GM20000 (cell line): Measurements from ENCODE around the gene STIM1.

Experiments
- DNase-seq: peaks from one replicate; pipeline ENCODE4 v3.0.0; 2012; ENCODE audit warnings: low spot score
- TF ChIP-seq, protein P1 (sequence below): IDR thresholded peaks from 2 replicates; pipeline ENCODE4 v1.5.1; 2012; ENCODE audit warnings: mild to moderate bottlenecking, control low read depth; ENCODE audit errors: extremely low read depth, missing control alignments

The STIM1 gene

DNA sequence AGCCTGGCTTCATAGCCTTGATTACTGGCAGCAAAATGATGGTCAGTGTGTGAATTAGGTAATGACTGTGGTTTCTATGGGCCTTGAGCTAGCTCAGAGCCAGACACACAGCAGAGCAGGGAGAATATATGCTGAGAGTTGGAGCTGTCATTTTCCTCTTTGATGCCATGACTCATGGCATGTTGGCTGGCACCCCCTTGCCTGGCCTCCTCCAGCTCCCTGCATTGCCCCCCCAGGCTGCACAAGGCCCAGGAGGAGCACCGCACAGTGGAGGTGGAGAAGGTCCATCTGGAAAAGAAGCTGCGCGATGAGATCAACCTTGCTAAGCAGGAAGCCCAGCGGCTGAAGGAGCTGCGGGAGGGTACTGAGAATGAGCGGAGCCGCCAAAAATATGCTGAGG is 218.8 kb downstream of the STIM1 start:
- DNase-seq: no peak
- TF ChIP-seq, protein P1, sequence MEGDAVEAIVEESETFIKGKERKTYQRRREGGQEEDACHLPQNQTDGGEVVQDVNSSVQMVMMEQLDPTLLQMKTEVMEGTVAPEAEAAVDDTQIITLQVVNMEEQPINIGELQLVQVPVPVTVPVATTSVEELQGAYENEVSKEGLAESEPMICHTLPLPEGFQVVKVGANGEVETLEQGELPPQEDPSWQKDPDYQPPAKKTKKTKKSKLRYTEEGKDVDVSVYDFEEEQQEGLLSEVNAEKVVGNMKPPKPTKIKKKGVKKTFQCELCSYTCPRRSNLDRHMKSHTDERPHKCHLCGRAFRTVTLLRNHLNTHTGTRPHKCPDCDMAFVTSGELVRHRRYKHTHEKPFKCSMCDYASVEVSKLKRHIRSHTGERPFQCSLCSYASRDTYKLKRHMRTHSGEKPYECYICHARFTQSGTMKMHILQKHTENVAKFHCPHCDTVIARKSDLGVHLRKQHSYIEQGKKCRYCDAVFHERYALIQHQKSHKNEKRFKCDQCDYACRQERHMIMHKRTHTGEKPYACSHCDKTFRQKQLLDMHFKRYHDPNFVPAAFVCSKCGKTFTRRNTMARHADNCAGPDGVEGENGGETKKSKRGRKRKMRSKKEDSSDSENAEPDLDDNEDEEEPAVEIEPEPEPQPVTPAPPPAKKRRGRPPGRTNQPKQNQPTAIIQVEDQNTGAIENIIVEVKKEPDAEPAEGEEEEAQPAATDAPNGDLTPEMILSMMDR: no peak

DNA sequence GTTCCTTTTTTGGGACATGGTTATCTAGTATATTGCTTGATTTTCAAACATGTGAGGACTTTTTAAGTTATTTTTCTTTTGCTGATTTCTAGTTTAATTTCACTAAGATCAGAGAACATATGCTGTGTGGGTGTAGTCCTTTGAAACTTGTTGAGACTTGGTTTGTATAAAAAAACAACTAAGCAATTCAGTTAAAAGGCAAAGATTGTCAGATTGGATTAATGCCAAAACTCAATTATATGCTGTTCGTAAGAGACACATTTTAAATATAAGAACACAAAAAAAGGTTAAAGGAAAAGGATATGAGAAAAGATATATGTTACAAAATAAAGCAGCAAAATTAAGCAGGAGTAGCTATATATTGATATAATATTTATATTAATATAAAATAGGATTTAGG is 221.3 kb downstream of the STIM1 start:
- DNase-seq: no peak
- TF ChIP-seq, protein P1: no peak

DNA sequence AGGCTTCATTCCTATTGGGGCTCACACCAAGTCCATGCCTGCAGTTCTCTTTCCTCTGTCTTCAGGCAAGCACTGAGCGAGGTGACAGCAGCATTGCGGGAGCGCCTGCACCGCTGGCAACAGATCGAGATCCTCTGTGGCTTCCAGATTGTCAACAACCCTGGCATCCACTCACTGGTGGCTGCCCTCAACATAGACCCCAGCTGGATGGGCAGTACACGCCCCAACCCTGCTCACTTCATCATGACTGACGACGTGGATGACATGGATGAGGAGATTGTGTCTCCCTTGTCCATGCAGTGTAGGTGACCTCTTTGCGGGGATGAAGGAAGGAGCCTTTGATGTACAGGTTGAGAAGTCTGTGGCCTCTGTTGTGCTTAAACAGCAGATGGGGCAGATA is 227.7 kb downstream of the STIM1 start:
- DNase-seq: no peak
- TF ChIP-seq, protein P1: no peak

DNA sequence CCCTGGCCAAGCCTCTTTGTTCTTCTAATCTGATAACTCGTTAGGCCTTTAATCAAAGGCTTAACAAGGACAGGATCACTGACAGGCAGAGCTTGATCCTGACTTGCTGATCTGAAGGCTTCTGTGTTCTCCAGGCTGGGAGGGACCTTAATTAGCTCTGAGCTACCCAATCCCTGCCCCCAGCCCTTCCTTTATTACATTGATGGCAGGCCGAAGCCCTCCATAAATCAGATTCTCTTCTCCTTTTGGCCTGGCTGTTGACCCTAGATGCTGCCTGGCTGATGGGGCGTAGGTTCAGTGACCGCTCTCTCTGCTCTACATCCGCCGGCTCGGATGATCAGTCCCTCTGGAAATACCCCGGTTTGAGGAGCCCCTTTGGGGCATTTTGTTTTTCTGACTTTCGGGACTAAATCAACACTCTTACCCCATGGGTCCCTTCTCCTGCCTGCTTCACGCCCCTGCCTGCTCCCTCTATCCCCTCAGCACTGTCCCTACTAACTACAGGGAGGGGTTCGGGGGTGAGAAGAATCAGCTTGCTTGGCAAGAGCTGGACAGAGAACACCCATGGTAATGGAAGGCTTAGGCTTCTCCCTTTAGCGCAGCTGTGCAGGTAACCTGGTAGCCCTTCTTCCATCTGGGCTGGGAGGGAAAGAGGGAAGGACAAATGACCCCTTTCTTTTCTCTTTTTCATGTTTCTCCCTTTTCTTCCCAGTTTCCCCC is 229.1 kb downstream of the STIM1 start:
- TF ChIP-seq, protein P1: no peak
- DNase-seq: no peak

DNA sequence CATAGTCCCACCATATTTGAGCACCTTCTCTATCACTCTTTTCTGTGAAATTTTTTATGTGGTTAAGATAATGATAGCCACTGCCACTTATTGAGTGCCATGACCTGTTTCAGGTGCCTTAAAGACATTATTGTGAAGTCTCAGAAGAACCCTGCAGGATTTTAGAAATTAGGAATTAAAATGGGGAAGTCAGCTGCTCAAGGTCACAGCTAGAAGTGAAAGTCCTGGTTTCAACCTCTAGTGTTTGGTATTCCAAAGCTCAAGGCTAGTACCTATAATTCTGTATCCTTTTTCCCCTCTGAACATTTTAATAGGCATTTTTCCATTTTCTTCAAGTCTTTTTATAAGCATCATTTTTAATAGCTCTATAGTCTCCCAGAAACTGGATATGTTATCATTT is 230.1 kb downstream of the STIM1 start:
- TF ChIP-seq, protein P1: no peak
- DNase-seq: no peak

DNA sequence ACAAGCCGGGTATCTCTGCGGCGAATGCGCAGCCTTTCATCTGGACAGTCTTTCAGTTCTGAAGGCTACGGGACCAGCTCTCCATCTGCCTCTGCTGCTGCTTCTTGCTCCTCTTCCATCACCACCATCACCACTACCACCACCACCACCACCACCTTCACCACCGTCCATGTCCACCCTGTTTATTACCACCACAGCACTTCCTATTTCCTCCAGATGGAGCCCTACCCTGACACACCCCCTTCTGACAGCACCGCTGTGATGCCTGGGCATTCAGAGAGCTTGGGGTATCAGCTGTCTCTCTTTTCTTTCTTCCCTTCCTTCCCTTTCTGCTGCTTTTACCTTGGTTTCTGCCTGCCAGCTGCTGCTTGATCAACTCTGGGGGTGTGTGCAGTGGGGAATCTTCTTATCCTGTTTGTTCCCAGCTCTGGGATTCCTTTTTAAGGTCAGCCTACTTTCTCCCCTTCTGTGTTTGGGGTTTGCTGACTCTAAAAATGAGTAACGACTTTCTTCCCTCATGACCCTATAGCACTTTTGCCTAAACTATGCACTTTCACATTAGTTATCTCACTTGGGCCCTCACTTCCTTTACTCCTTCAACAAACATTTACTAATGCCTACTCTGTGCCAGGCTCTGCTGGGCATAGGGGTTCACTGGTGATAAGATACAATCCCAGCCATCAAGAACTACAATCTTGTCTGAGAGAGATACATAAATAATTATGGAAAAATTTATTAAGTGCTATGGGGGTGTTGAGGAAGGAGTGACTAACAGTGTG is 231.3 kb downstream of the STIM1 start:
- TF ChIP-seq, protein P1: no peak

DNA sequence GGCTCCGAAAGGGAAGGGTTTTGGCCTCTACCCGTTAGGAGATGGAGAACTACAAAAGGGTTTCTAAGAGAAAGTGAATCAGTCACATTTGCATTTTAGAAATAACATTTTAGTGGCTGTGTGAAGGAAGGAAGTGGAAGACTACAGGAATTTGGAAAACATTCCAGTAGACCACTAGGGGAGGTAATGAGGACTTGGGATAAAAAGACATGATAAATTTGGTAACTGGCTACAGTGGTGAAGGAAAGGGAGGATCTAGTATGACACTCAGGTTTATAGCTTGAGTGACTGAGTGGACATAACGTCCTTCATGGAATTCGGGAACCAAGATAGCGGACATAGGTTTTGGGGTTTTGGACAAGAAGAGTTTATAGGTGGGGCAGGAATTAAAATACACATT is 232.1 kb downstream of the STIM1 start:
- no peak for DNase-seq
- TF ChIP-seq, protein P1: no peak

More for the DNA sequence above, 231.3 kb downstream of the STIM1 start:
- DNase-seq: no peak
